ENCODE results near the gene NAPA.

NAPA gene

DNA sequence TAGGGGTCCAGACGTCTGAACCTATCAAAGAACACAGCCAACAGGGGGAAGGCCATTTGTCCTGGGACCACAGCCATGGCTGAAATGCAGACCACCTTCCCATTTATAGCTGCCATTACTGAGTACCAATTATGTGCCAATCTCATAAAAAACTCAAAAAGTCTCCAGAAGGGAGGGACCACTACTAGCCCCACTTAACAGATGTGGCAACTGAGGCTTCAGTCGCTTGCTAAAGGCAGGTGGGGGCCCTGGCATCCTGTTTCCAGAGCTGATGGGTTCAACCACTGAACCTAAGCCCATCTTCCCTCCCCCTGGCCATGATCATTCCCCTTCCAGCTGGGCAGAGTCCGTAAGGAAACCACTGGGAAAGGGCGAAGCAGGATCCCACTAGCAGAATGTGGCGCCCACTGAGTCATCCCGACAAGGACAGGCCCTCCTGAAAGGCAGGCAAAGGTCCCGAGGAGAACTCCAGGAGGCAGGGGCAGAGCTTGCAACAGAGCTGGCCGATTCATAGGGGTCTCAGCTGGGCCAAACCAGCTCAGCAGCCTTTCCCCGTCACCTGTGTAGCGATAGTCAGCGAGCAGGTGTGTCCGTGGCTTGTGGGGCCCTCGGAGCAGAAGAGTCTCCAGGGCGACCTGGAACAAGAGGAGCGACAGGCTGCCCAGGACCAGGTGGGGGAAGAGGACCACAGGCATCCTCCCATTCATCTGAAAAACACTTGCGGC, 14.3 kb upstream of the NAPA start:
- no peaks in the 10 kb centered on the region for H3K36me3 ChIP-seq (ENCODE audit: control insufficient read depth, low read length)
- no peak overlapping the region for H3K4me3 ChIP-seq (ENCODE audit: low read length)
- H3K79me2 ChIP-seq (ENCODE audit: control insufficient read depth, low read length): no peaks in the 10 kb centered on the region
- H3K9me3 ChIP-seq (ENCODE audit: control insufficient read depth, insufficient read depth, low read length): no peaks in the 10 kb centered on the region
- no peak overlapping the region for H3K4me2 ChIP-seq (ENCODE audit: low read length)
- H3K9me2 ChIP-seq (replicated peaks; ENCODE audit: control insufficient read depth, low read length): no peaks in the 10 kb centered on the region
- no peaks in the 10 kb centered on the region for H3K27me3 ChIP-seq (ENCODE audit: control insufficient read depth, low read length)
- peaks cover under 1% of the 10 kb centered on the region for H3K4me1 ChIP-seq (ENCODE audit: control insufficient read depth, low read length)
- TF ChIP-seq, protein P1, sequence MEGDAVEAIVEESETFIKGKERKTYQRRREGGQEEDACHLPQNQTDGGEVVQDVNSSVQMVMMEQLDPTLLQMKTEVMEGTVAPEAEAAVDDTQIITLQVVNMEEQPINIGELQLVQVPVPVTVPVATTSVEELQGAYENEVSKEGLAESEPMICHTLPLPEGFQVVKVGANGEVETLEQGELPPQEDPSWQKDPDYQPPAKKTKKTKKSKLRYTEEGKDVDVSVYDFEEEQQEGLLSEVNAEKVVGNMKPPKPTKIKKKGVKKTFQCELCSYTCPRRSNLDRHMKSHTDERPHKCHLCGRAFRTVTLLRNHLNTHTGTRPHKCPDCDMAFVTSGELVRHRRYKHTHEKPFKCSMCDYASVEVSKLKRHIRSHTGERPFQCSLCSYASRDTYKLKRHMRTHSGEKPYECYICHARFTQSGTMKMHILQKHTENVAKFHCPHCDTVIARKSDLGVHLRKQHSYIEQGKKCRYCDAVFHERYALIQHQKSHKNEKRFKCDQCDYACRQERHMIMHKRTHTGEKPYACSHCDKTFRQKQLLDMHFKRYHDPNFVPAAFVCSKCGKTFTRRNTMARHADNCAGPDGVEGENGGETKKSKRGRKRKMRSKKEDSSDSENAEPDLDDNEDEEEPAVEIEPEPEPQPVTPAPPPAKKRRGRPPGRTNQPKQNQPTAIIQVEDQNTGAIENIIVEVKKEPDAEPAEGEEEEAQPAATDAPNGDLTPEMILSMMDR (IDR thresholded peaks at IDR 0.05; ENCODE audit: low read depth, low read length, poor library complexity, severe bottlenecking): no peak
- TF ChIP-seq EZH2phosphoT487 (IDR thresholded peaks at IDR 0.05; ENCODE audit: borderline replicate concordance, low read length): no peak
- no peaks in the 10 kb centered on the region for H3F3A ChIP-seq (ENCODE audit: control insufficient read depth, insufficient read depth)
- no peak overlapping the region for H3K27ac ChIP-seq (ENCODE audit: low read depth, low read length)
- H4K20me1 ChIP-seq (ENCODE audit: control insufficient read depth, insufficient read depth, low read depth, low read length): no peaks in the 10 kb centered on the region

DNA sequence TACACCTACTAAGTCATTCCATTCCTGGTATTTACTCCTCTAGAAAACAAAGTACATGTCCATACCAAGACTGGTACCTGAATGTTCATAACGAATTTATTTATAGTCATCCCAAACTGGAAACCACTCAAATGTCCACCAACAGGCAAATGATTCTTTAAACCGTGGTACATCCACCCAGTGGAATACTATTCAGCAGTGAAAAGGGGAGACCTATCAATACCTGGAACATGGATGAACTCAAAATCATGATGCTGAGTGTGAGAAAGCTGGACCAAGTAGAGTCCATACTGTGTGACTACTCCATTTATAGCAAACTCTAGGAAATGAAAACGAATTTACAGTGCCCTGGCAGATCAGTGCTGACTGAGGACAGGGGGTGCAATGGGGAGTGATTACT, 11.9 kb upstream of the NAPA start:
- Histone ChIP-seq H3K9me3 (ENCODE audit: control insufficient read depth, insufficient read depth, low read length) (no peaks in the 10 kb centered on the region), H3K27me3 (ENCODE audit: control insufficient read depth, low read length) (no peaks in the 10 kb centered on the region), H3K4me2 (ENCODE audit: low read length) (no peak overlapping the region), H3K79me2 (ENCODE audit: control insufficient read depth, low read length) (no peaks in the 10 kb centered on the region), H3K9me2 (replicated peaks; ENCODE audit: control insufficient read depth, low read length) (no peaks in the 10 kb centered on the region), H3F3A (ENCODE audit: control insufficient read depth, insufficient read depth) (no peaks in the 10 kb centered on the region), H3K36me3 (ENCODE audit: control insufficient read depth, low read length) (no peaks in the 10 kb centered on the region), H3K4me1 (ENCODE audit: control insufficient read depth, low read length) (peaks cover 22% of the 10 kb centered on the region), H3K27ac (ENCODE audit: low read depth, low read length) (no peak overlapping the region), H4K20me1 (ENCODE audit: control insufficient read depth, insufficient read depth, low read depth, low read length) (no peaks in the 10 kb centered on the region), H3K4me3 (ENCODE audit: low read length) (no peak overlapping the region)
- no peak for TF ChIP-seq EZH2phosphoT487 (IDR thresholded peaks at IDR 0.05; ENCODE audit: borderline replicate concordance, low read length)
- TF ChIP-seq, protein P1 (IDR thresholded peaks at IDR 0.05; ENCODE audit: low read depth, low read length, poor library complexity, severe bottlenecking): no peak

DNA sequence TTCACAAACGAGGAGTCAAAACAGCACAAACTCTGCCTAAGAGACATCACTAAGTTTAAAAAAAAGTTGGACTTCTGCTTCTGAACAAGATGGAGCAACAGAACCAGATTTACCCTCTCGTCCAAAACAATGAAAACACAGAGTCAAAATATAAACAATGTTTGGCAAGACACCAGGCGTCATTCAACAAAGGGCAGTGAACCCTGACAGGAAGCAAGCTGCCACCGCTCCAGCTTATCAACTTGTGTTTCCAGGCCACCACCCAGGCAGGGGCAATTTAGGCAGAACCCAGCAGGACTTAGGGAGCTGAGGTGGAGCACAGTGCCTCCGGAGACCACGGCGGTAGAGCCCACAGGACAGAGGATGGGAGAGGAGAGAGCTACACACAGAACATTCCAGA, 8.6 kb upstream of the NAPA start:
- Histone ChIP-seq H3K4me3 (ENCODE audit: low read length) (0 out of 2 replicates have a peak overlapping the region, but pooled peaks have one; percentile 9), H4K20me1 (ENCODE audit: control insufficient read depth, insufficient read depth, low read depth, low read length) (no peaks in the 10 kb centered on the region), H3K27me3 (ENCODE audit: control insufficient read depth, low read length) (no peaks in the 10 kb centered on the region), H3K4me1 (ENCODE audit: control insufficient read depth, low read length) (peaks cover 44% of the 10 kb centered on the region), H3K9me3 (ENCODE audit: control insufficient read depth, insufficient read depth, low read length) (no peaks in the 10 kb centered on the region), H3K27ac (ENCODE audit: low read depth, low read length) (no peak overlapping the region), H3F3A (ENCODE audit: control insufficient read depth, insufficient read depth) (no peaks in the 10 kb centered on the region), H3K9me2 (replicated peaks; ENCODE audit: control insufficient read depth, low read length) (no peaks in the 10 kb centered on the region), H3K4me2 (ENCODE audit: low read length) (peak overlapping the region; percentile 48), H3K36me3 (ENCODE audit: control insufficient read depth, low read length) (no peaks in the 10 kb centered on the region), H3K79me2 (ENCODE audit: control insufficient read depth, low read length) (no peaks in the 10 kb centered on the region)
- TF ChIP-seq EZH2phosphoT487 (IDR thresholded peaks at IDR 0.05; ENCODE audit: borderline replicate concordance, low read length): no peak

DNA sequence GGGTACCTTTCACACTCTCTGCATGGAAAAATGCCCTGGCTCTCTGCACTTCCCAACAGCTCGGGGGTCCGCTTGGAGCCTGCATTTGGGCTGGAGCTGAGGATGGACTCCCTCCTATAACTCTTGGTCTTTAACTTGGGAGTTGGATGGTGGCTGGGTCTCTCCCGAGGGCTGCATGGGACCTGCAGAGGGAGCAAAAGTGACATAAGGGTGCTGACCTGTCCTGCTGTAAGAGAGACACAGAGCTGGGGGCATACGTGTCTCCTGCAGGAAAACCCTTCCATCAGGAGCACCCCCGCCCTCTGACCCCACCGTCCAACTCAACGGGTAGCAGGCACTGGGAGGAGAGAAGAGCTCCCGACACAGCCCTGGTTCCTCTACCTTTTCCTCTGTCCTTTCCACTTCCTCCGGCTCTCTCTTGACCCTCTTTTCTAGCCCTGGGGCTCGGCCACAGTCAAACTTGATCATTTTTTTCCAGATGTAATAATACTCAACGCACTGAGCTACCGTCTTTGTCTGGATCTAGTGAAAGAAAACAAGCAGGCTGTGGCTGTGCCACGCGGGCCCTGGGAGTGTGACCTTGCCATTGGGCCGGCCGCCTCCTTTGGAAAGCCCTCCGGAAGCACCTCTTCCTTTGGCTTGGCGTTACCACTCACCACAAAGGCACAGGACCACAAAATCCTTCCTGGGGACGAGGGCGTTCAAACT, 6.8 kb upstream of the NAPA start:
- Histone ChIP-seq H3K36me3 (ENCODE audit: control insufficient read depth, low read length) (no peaks in the 10 kb centered on the region), H3F3A (ENCODE audit: control insufficient read depth, insufficient read depth) (peaks cover 9% of the 10 kb centered on the region; the same call in 1 of the 2 replicates), H3K9me2 (replicated peaks; ENCODE audit: control insufficient read depth, low read length) (no peaks in the 10 kb centered on the region), H3K27me3 (ENCODE audit: control insufficient read depth, low read length) (no peaks in the 10 kb centered on the region), H3K27ac (ENCODE audit: low read depth, low read length) (no peak overlapping the region), H4K20me1 (ENCODE audit: control insufficient read depth, insufficient read depth, low read depth, low read length) (no peaks in the 10 kb centered on the region), H3K79me2 (ENCODE audit: control insufficient read depth, low read length) (no peaks in the 10 kb centered on the region), H3K4me2 (ENCODE audit: low read length) (no peak overlapping the region), H3K4me1 (ENCODE audit: control insufficient read depth, low read length) (peaks cover 63% of the 10 kb centered on the region), H3K4me3 (ENCODE audit: low read length) (no peak overlapping the region), H3K9me3 (ENCODE audit: control insufficient read depth, insufficient read depth, low read length) (no peaks in the 10 kb centered on the region)
- TF ChIP-seq, protein P1 (IDR thresholded peaks at IDR 0.05; ENCODE audit: low read depth, low read length, poor library complexity, severe bottlenecking): no peak
- no peak for TF ChIP-seq EZH2phosphoT487 (IDR thresholded peaks at IDR 0.05; ENCODE audit: borderline replicate concordance, low read length)

Data from DOHH2 (cell line).